Measurements from ENCODE around the gene CABP2. TPM values are rescaled to one million over a fixed set of nuclear protein-coding genes. Genes with fewer than 3 reads are reported as not detected.

The CABP2 gene
- total and polyA plus RNA-seq, 10 of the 15 experiments (the other 5 are each of a cell fraction or from before 2014, with no cell fraction given): not detected

GRCh38 chr11:67504950-67505581, 18.2 kb downstream of the CABP2 start, which contains the start of gene PITPNM1 (continued):
- TF ChIP-seq BCLAF1 (IDR thresholded peaks at IDR 0.05): no peak
- TF ChIP-seq REST (IDR thresholded peaks at IDR 0.05; ENCODE audit: low read depth, low read length): no peak
- TF ChIP-seq POLR2AphosphoS5 (IDR thresholded peaks at IDR 0.05; ENCODE audit: low read length): no peak
- TF ChIP-seq BCL11A (IDR thresholded peaks at IDR 0.05; ENCODE audit: low read depth, low read length): no peak
- TF ChIP-seq SP1 (IDR thresholded peaks at IDR 0.05; ENCODE audit: low read depth, low read length): no peak
- no peak for TF ChIP-seq GABPA (IDR thresholded peaks at IDR 0.05; ENCODE audit: low read depth)
- TF ChIP-seq ZNF217 (IDR thresholded peaks at IDR 0.05): no peak
- TF ChIP-seq SREBF2 (IDR thresholded peaks at IDR 0.05; ENCODE audit: low read length): no peak
- TF ChIP-seq PAX5 (IDR thresholded peaks at IDR 0.05; ENCODE audit: borderline replicate concordance, low read depth, low read length): no peak
- no peak for TF ChIP-seq SMARCA5 (IDR thresholded peaks at IDR 0.05)
- TF ChIP-seq SMAD5 (IDR thresholded peaks at IDR 0.05; ENCODE audit: low read depth): no peak
- TF ChIP-seq SKIL (IDR thresholded peaks at IDR 0.05; ENCODE audit: low read depth, poor library complexity, severe bottlenecking): no peak
- no peak for TF ChIP-seq FOS (IDR thresholded peaks at IDR 0.05; ENCODE audit: borderline replicate concordance, extremely low read depth, insufficient read length)
- no peak for TF ChIP-seq MEF2A (IDR thresholded peaks at IDR 0.05; ENCODE audit: insufficient read depth, low read depth, low read length)
- TF ChIP-seq IKZF1 (conservative IDR thresholded peaks at IDR 0.05): peak; percentile 56
- TF ChIP-seq ZBTB11 (CRISPR knock-in tag; IDR thresholded peaks at IDR 0.05): no peak
